GM21381 (cell line): ENCODE results near the gene EFCAB3.
"Not testable (repeated sequence)": the region's sequence is repeated elsewhere in the genome, so short reads cannot be mapped to it uniquely, and the experiment has no call there.

Experiments used
- ATAC-seq: cut with Tn5 transposase; IDR thresholded peaks from one replicate; pipeline ENCODE4 v1.9.1; 2021; ENCODE audit warnings: mild to moderate bottlenecking, moderate library complexity; ENCODE audit not compliant: unreplicated experiment

The EFCAB3 gene

DNA sequence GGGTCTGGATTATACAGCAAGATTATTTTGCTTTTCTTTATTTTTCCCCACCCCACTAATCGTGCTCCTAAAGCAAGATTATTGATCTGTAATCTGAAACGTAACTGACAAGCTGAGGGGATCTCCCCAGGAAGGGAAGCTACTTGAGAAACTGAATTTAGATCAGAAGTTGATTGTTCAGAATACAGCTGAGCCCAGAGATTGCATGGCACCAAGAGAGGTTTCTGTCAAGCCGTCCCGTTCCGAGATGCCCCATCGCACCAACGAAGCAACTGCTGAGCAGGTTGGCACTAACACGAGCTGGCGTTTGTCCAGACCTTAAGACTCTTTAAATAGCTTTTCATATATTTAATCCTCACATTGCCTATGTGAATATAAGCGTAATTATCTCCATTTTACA lies 78.1 kb downstream of the EFCAB3 start:
- ATAC-seq = not testable (repeated sequence)

DNA sequence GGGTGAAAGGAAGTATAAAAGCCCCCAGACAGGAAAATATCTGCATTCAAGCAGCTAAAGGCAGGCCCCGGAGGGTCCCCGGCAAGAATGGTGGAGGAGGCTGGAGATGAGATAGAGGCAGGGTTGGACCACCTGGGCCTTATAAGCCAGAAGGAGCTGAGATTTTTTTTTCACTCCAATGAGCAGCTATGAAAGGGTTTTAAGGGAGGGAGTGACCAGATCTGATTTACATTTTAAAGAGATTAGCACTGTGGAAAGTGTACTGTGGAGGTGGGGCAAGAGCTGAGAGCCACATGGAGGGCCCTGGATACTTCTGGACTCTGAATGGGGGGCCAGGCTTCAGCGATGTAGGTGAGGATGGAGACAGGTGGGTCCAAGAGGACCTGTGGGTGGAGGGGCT lies 84.1 kb downstream of the EFCAB3 start:
- not testable (repeated sequence) for ATAC-seq

DNA sequence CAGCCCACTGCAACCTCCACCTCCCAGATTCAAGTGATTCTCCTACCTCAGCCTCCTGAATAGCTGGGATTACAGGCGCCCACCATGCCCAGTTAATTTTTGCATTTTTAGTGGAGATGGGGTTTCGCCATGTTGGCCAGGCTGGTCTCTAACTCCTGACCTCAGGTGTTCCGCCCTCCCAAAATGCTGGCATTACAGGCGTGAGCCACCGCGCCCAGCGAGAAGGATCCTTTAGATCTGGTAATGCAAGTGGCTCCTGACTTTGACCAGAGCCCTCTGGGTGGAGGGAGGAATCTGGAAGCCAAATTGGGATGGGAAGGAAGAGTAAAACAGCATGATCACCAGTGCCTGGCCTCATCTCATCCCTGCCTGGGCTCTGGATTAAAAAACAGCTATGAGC lies 84.9 kb downstream of the EFCAB3 start:
- ATAC-seq = not testable (repeated sequence)
